Measurements from ENCODE around the gene FGA.
"Not testable (repeated sequence)": the region's sequence is repeated elsewhere in the genome, so short reads cannot be mapped to it uniquely, and the experiment has no call there.

Gene FGA

GRCh38 chr4:154602404-154603020 is 12.0 kb upstream of the FGA start:
- Histone ChIP-seq H3K4me3 (IDR thresholded peaks at IDR 0.05; ENCODE audit: insufficient read depth, low read depth, low read length) (no peak overlapping the region), H2AFZ (ENCODE audit: low read depth) (no peak overlapping the region), H3K79me2 (ENCODE audit: insufficient read depth, low read depth) (no peaks in the 10 kb centered on the region), H3K4me2 (no peak overlapping the region), H3K36me3 (ENCODE audit: insufficient read depth) (no peaks in the 10 kb centered on the region), H3K4me1 (ENCODE audit: low read depth, poor library complexity, severe bottlenecking) (no peaks in the 10 kb centered on the region), H3K27ac (no peak overlapping the region), H4K20me1 (ENCODE audit: insufficient read depth) (no peaks in the 10 kb centered on the region), H3K27me3 (ENCODE audit: insufficient read depth, low read depth) (no peaks in the 10 kb centered on the region), H3K9ac (no peak overlapping the region)
- TF ChIP-seq, protein P1, sequence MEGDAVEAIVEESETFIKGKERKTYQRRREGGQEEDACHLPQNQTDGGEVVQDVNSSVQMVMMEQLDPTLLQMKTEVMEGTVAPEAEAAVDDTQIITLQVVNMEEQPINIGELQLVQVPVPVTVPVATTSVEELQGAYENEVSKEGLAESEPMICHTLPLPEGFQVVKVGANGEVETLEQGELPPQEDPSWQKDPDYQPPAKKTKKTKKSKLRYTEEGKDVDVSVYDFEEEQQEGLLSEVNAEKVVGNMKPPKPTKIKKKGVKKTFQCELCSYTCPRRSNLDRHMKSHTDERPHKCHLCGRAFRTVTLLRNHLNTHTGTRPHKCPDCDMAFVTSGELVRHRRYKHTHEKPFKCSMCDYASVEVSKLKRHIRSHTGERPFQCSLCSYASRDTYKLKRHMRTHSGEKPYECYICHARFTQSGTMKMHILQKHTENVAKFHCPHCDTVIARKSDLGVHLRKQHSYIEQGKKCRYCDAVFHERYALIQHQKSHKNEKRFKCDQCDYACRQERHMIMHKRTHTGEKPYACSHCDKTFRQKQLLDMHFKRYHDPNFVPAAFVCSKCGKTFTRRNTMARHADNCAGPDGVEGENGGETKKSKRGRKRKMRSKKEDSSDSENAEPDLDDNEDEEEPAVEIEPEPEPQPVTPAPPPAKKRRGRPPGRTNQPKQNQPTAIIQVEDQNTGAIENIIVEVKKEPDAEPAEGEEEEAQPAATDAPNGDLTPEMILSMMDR (conservative IDR thresholded peaks at IDR 0.05; ENCODE audit: low read depth, low read length), result no peak

GRCh38 chr4:154597798-154598774 is 7.5 kb upstream of the FGA start:
- TF ChIP-seq, protein P1 (conservative IDR thresholded peaks at IDR 0.05; ENCODE audit: low read depth, low read length), result no peak
- Histone ChIP-seq H3K79me2 (ENCODE audit: insufficient read depth, low read depth) (no peaks in the 10 kb centered on the region), H4K20me1 (ENCODE audit: insufficient read depth) (no peaks in the 10 kb centered on the region), H3K4me2 (no peak overlapping the region), H3K36me3 (ENCODE audit: insufficient read depth) (no peaks in the 10 kb centered on the region), H3K9ac (no peak overlapping the region), H3K4me3 (IDR thresholded peaks at IDR 0.05; ENCODE audit: insufficient read depth, low read depth, low read length) (no peak overlapping the region), H3K4me1 (ENCODE audit: low read depth, poor library complexity, severe bottlenecking) (no peaks in the 10 kb centered on the region), H3K27ac (no peak overlapping the region), H2AFZ (ENCODE audit: low read depth) (no peak overlapping the region), H3K27me3 (ENCODE audit: insufficient read depth, low read depth) (no peaks in the 10 kb centered on the region)

- not testable (repeated sequence) for H3K9ac ChIP-seq; H3K27ac ChIP-seq; H2AFZ ChIP-seq (ENCODE audit: low read depth); H3K36me3 ChIP-seq (ENCODE audit: insufficient read depth); H4K20me1 ChIP-seq (ENCODE audit: insufficient read depth); H3K4me1 ChIP-seq (ENCODE audit: low read depth, poor library complexity, severe bottlenecking); H3K4me3 ChIP-seq (IDR thresholded peaks at IDR 0.05; ENCODE audit: insufficient read depth, low read depth, low read length); H3K27me3 ChIP-seq (ENCODE audit: insufficient read depth, low read depth); H3K79me2 ChIP-seq (ENCODE audit: insufficient read depth, low read depth); H3K4me2 ChIP-seq
These were observed 6.7 kb upstream of the FGA start for GRCh38 chr4:154597281-154597680.

GRCh38 chr4:154595807-154596206 is 5.3 kb upstream of the FGA start:
- no peak overlapping the region for H3K27ac ChIP-seq
- H3K4me2 ChIP-seq, result no peak overlapping the region
- no peak overlapping the region for H3K4me3 ChIP-seq (IDR thresholded peaks at IDR 0.05; ENCODE audit: insufficient read depth, low read depth, low read length)
- H3K4me1 ChIP-seq (ENCODE audit: low read depth, poor library complexity, severe bottlenecking), result no peaks in the 10 kb centered on the region
- H4K20me1 ChIP-seq (ENCODE audit: insufficient read depth), result no peaks in the 10 kb centered on the region
- no peak overlapping the region for H3K9ac ChIP-seq
- H3K79me2 ChIP-seq (ENCODE audit: insufficient read depth, low read depth), result no peaks in the 10 kb centered on the region
- H3K27me3 ChIP-seq (ENCODE audit: insufficient read depth, low read depth), result no peaks in the 10 kb centered on the region
- no peaks in the 10 kb centered on the region for H3K36me3 ChIP-seq (ENCODE audit: insufficient read depth)
- no peak overlapping the region for H2AFZ ChIP-seq (ENCODE audit: low read depth)
- TF ChIP-seq, protein P1 (conservative IDR thresholded peaks at IDR 0.05; ENCODE audit: low read depth, low read length), result no peak

DNA sequence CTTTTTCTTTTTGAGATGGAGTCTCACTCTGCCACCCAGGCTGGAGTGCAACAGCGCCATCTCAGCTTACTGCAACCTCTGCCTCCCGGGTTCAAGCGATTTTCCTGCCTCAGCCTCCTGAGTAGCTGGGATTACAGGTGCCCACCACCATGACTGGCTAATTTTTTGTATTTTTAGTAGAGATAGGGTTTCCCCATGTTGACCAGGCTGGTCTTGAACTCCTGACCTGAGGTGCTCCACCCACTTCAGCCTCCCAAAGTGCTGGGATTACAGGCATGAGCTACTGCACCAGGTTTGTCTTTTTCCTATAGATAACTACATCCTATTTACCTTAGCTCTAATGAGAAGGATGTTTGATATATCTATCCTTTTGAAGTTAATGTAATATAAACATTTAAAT is 3.8 kb upstream of the FGA start:
- H3K36me3 ChIP-seq (ENCODE audit: insufficient read depth); H3K4me2 ChIP-seq; H2AFZ ChIP-seq (ENCODE audit: low read depth); H3K4me3 ChIP-seq (IDR thresholded peaks at IDR 0.05; ENCODE audit: insufficient read depth, low read depth, low read length); H3K79me2 ChIP-seq (ENCODE audit: insufficient read depth, low read depth); H3K9ac ChIP-seq; H3K27me3 ChIP-seq (ENCODE audit: insufficient read depth, low read depth); H4K20me1 ChIP-seq (ENCODE audit: insufficient read depth); H3K27ac ChIP-seq; H3K4me1 ChIP-seq (ENCODE audit: low read depth, poor library complexity, severe bottlenecking): not testable (repeated sequence)

All from KMS-11 (cell line).